Activated T-helper 1 cell treated with anti-CD3 and anti-CD28 coated beads, Interleukin-12 subunit alpha, Interleukin-12 subunit beta, Interleukin-2, Interleukin-4 antibody, amounts not matched to agents 30 ng/mL and 10 ng/mL and 1 ng/mL, durations not matched to agents 14 hours and 24 hours and 36 hours (primary cell): ENCODE measurements around the gene CD3E. TPM values are rescaled to one million over a fixed set of nuclear protein-coding genes. Genes with fewer than 3 reads are reported as not detected.

Experiments
- DNase-seq: peaks from one replicate; pipeline ENCODE4 v3.0.0; 2021; ENCODE audit warnings: low spot score
- H3K27ac Mint-ChIP-seq: one replicate; pipeline ENCODE4 v1.8.0; 2021; ENCODE audit warnings: mild to moderate bottlenecking, mixed read lengths
- H3K27me3 Mint-ChIP-seq: one replicate; pipeline ENCODE4 v1.8.0; 2022; ENCODE audit warnings: mild to moderate bottlenecking, moderate library complexity, mixed read lengths; ENCODE audit not compliant: insufficient read depth
- H3K36me3 Mint-ChIP-seq: one replicate; pipeline ENCODE4 v1.8.0; 2021; ENCODE audit warnings: low read depth, mixed read lengths
- H3K4me1 Mint-ChIP-seq: one replicate; pipeline ENCODE4 v1.8.0; 2021; ENCODE audit warnings: low read depth, mixed read lengths
- H3K4me3 Mint-ChIP-seq: one replicate; pipeline ENCODE4 v1.8.0; 2021; ENCODE audit warnings: mild to moderate bottlenecking, moderate library complexity, mixed read lengths
- H3K9me3 Mint-ChIP-seq: one replicate; pipeline ENCODE4 v1.8.0; 2021; ENCODE audit warnings: mixed read lengths
- intact Hi-C: fragments of 100-400 bp; cut with micrococcal nuclease; formaldehyde crosslinking; loops from one replicate; pipeline ENCODE4 v1.15.1; 2024
- total RNA-seq: library from RNA; stranded (reverse); gene quantifications from 2 replicates; pipeline ENCODE4 v1.2.3, GENCODE V29; 2022

Gene CD3E
- 630 and 646 TPM in 2 replicates for total RNA-seq

GRCh38 chr11:118304568-118305248, at the start of gene CD3E:
TSS of gene CD3E (plus strand) at chr11:118304730. CDS start at chr11:118304953, 223 bp downstream.
- intact Hi-C loops, result loop anchor here (1.0 to 5.0 kb wide), 9 partner anchors 8 to 487 kb away; partner anchors contain the start of genes ATP5MG, IFT46, IL10RA and UBE4A
- H3K9me3 Mint-ChIP-seq, result no peaks in the 10 kb centered on the region
- peaks cover 62% of the 10 kb centered on the region for H3K4me1 Mint-ChIP-seq

GRCh38 chr11:118258410-118258809, 46.1 kb upstream of the CD3E start:
- H3K36me3 Mint-ChIP-seq, result peaks cover 31% of the 10 kb centered on the region
- H3K4me3 Mint-ChIP-seq, result no peak overlapping the region
- H3K27ac Mint-ChIP-seq, result no peak overlapping the region
- intact Hi-C loops, result no loop called here
- no peak for DNase-seq
- H3K27me3 Mint-ChIP-seq, result no peaks in the 10 kb centered on the region
- no peaks in the 10 kb centered on the region for H3K9me3 Mint-ChIP-seq
- peaks cover 39% of the 10 kb centered on the region for H3K4me1 Mint-ChIP-seq

More at GRCh38 chr11:118304568-118305248, at the start of gene CD3E:
- Mint-ChIP-seq H3K27me3 (no peaks in the 10 kb centered on the region), H3K4me3 (peak within 1 kb of the TSS; percentile 99), H3K27ac (peak within 1 kb of the TSS; percentile 98), H3K36me3 (peaks cover 47% of the 10 kb centered on the region)
- DNase-seq, result peak; percentile 60

GRCh38 chr11:118259138-118259537, 45.4 kb upstream of the CD3E start:
- DNase-seq, result no peak
- H3K36me3 Mint-ChIP-seq, result peaks cover 31% of the 10 kb centered on the region
- intact Hi-C loops, result no loop called here
- no peaks in the 10 kb centered on the region for H3K27me3 Mint-ChIP-seq
- H3K27ac Mint-ChIP-seq, result no peak overlapping the region
- H3K9me3 Mint-ChIP-seq, result no peaks in the 10 kb centered on the region
- H3K4me1 Mint-ChIP-seq, result peaks cover 46% of the 10 kb centered on the region
- no peak overlapping the region for H3K4me3 Mint-ChIP-seq

- H3K27ac Mint-ChIP-seq, result no peak overlapping the region
- H3K36me3 Mint-ChIP-seq, result peaks cover 28% of the 10 kb centered on the region
- H3K4me3 Mint-ChIP-seq, result no peak overlapping the region
- no peak for DNase-seq
- no peaks in the 10 kb centered on the region for H3K9me3 Mint-ChIP-seq
- intact Hi-C loops, result no loop called here
- peaks cover 2% of the 10 kb centered on the region for H3K27me3 Mint-ChIP-seq
- peaks cover 52% of the 10 kb centered on the region for H3K4me1 Mint-ChIP-seq
Measured at GRCh38 chr11:118260353-118260752, 44.2 kb upstream of the CD3E start.

- Mint-ChIP-seq H3K4me3 (peak overlapping the region; percentile 80), H3K4me1 (peaks cover 58% of the 10 kb centered on the region), H3K9me3 (no peaks in the 10 kb centered on the region), H3K27ac (no peak overlapping the region), H3K27me3 (peaks cover 6% of the 10 kb centered on the region), H3K36me3 (peaks cover 17% of the 10 kb centered on the region)
- intact Hi-C loops, result loop anchor here (1.0 to 2.0 kb wide), 2 partner anchors 11 to 14 kb away; partner anchors contain the start of gene MPZL3
- DNase-seq, result no peak
Measured at GRCh38 chr11:118263112-118263511, 41.4 kb upstream of the CD3E start.

GRCh38 chr11:118263695-118264568, 40.6 kb upstream of the CD3E start, which contains the start of gene MPZL2:
TSS of gene MPZL2 (minus strand) at chr11:118264297. CDS start at chr11:118264153, 144 bp downstream.
- H3K4me3 Mint-ChIP-seq, result peak within 1 kb of the TSS; percentile 80
- peak within 1 kb of the TSS; percentile 41 for H3K27ac Mint-ChIP-seq
- H3K9me3 Mint-ChIP-seq, result no peaks in the 10 kb centered on the region
- H3K4me1 Mint-ChIP-seq, result peaks cover 58% of the 10 kb centered on the region
- peaks cover 17% of the 10 kb centered on the region for H3K36me3 Mint-ChIP-seq
- intact Hi-C loops, result loop anchor here (1.0 to 2.0 kb wide), 2 partner anchors 12 to 13 kb away; partner anchors contain the start of gene MPZL3
- H3K27me3 Mint-ChIP-seq, result peaks cover 6% of the 10 kb centered on the region
- DNase-seq, result no peak

- Mint-ChIP-seq H3K27me3 (peaks cover 6% of the 10 kb centered on the region), H3K27ac (no peak overlapping the region), H3K9me3 (no peaks in the 10 kb centered on the region), H3K4me1 (peaks cover 56% of the 10 kb centered on the region), H3K4me3 (peak overlapping the region; percentile 80), H3K36me3 (peaks cover 13% of the 10 kb centered on the region)
- intact Hi-C loops, result no loop called here
- DNase-seq, result no peak
Measured at GRCh38 chr11:118264569-118265465, 39.7 kb upstream of the CD3E start.

GRCh38 chr11:118265954-118266353, 38.6 kb upstream of the CD3E start:
- Mint-ChIP-seq H3K9me3 (no peaks in the 10 kb centered on the region), H3K27ac (no peak overlapping the region), H3K4me1 (peaks cover 46% of the 10 kb centered on the region), H3K36me3 (peaks cover 10% of the 10 kb centered on the region), H3K27me3 (peaks cover 6% of the 10 kb centered on the region), H3K4me3 (no peak overlapping the region)
- no peak for DNase-seq
- intact Hi-C loops, result no loop called here

GRCh38 chr11:118267486-118267885, 37.0 kb upstream of the CD3E start:
- peaks cover 35% of the 10 kb centered on the region for H3K4me1 Mint-ChIP-seq
- H3K27me3 Mint-ChIP-seq, result peaks cover 6% of the 10 kb centered on the region
- H3K36me3 Mint-ChIP-seq, result peaks cover 3% of the 10 kb centered on the region
- H3K4me3 Mint-ChIP-seq, result no peak overlapping the region
- no peak overlapping the region for H3K27ac Mint-ChIP-seq
- intact Hi-C loops, result no loop called here
- DNase-seq, result no peak
- H3K9me3 Mint-ChIP-seq, result no peaks in the 10 kb centered on the region

GRCh38 chr11:118272001-118272400, 32.5 kb upstream of the CD3E start:
- Mint-ChIP-seq H3K27me3 (peaks cover 4% of the 10 kb centered on the region), H3K27ac (no peak overlapping the region), H3K36me3 (no peaks in the 10 kb centered on the region), H3K4me1 (peaks cover 23% of the 10 kb centered on the region), H3K4me3 (no peak overlapping the region), H3K9me3 (no peaks in the 10 kb centered on the region)
- intact Hi-C loops, result no loop called here
- DNase-seq, result no peak

- Mint-ChIP-seq H3K27ac (no peak overlapping the region), H3K27me3 (no peaks in the 10 kb centered on the region), H3K36me3 (no peaks in the 10 kb centered on the region), H3K4me1 (peaks cover 34% of the 10 kb centered on the region), H3K9me3 (no peaks in the 10 kb centered on the region), H3K4me3 (no peak overlapping the region)
- intact Hi-C loops, result no loop called here
- DNase-seq, result no peak
Measured at GRCh38 chr11:118274186-118274585, 30.3 kb upstream of the CD3E start.

GRCh38 chr11:118275176-118275575, 29.4 kb upstream of the CD3E start:
- no peaks in the 10 kb centered on the region for H3K36me3 Mint-ChIP-seq
- no peaks in the 10 kb centered on the region for H3K9me3 Mint-ChIP-seq
- intact Hi-C loops, result no loop called here
- H3K27ac Mint-ChIP-seq, result no peak overlapping the region
- H3K4me1 Mint-ChIP-seq, result peaks cover 39% of the 10 kb centered on the region
- no peaks in the 10 kb centered on the region for H3K27me3 Mint-ChIP-seq
- DNase-seq, result no peak
- H3K4me3 Mint-ChIP-seq, result no peak overlapping the region
